ENCODE measurements around the gene HAUS3.
"Not testable (repeated sequence)": the region's sequence is repeated elsewhere in the genome, so short reads cannot be mapped to it uniquely, and the experiment has no call there.

HAUS3 gene

DNA sequence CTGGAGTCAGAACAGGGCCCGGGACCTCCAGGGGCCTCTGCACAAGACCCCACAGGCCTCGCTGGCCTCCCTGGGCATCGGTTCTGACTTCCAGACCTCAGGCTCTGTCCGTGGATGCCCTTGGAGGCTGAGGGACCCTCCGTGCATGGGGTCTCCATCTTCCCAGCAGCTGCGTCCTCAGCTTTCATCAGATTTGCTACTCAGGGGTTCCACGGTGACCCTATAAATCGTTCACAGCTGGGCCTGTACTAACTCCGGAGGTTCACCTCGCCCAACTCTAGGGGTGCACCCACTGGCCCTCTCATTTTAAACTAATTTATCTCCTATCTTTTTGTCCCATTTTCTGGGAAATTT, 33.1 kb upstream of the HAUS3 start:
- DNase-seq (ENCODE audit: low spot score): not testable (repeated sequence)

GRCh38 chr4:2274320-2275043, 32.6 kb upstream of the HAUS3 start:
- no peak for DNase-seq (ENCODE audit: low spot score)

- DNase-seq (ENCODE audit: low spot score): no peak
Measured at GRCh38 chr4:2273657-2274319, 31.9 kb upstream of the HAUS3 start.

DNA sequence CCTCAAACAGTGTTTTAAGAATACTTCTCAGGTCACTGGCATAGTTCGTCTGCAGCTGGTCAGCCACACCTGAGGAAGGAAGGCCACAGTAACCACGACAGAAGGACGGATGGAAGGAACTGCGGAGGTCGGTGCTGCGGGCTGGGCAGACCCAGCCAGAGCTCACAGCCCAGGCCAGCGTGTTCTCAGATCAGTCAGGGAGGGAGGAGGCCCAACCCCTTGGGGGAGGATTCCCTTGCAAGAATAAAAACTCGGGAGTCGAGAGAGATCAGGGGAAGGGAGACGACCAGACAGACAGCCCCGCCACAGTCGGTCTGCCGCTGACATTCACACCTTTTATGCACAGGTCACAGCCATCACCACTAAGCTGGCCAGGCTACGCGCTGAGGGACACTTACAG, 31.3 kb upstream of the HAUS3 start:
- no peak for DNase-seq (ENCODE audit: low spot score)

- no peak for DNase-seq (ENCODE audit: low spot score)
Measured at GRCh38 chr4:2272828-2273120, 30.9 kb upstream of the HAUS3 start.

DNA sequence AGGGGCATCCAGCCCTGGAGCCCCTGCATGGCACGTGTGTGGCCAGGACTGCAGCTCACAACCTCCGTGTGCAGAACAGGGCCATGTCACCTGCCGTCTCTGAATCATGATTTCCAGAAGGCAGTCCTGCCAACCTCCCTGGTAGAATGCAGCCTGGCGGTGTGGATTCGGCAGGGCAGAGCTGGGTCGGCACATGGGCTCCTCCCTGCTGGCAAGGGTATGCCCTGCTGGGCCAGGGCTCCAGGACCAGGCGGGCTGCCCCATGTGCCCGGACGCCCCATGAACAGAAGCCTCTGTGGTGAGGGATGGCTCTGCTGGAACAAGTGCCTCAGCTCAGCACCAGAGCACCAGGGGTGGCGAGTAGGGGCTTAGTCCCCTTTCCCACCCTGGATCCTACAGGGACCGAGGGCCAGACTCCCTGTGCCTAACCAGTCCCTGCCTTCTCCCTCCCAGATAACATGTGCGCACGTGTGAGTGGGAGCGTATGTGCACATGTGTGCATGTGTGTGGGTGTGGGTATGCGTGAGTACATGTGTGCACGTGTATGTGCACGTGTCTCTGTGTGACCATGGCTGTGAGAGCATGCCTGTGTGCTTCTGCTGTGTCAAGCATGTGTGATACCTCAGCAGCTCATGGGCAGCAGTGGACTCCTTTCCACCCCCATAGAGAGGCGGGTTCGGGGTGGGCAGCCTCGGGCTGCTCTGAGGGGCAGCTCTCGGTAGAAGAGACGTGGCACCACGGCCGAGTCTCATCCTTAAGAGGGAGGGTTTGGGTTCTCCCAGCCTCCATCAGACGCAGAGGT, 30.3 kb upstream of the HAUS3 start:
- no peak for DNase-seq (ENCODE audit: low spot score)

- no peak for DNase-seq (ENCODE audit: low spot score)
Measured at GRCh38 chr4:2271279-2272025, 29.5 kb upstream of the HAUS3 start.

DNA sequence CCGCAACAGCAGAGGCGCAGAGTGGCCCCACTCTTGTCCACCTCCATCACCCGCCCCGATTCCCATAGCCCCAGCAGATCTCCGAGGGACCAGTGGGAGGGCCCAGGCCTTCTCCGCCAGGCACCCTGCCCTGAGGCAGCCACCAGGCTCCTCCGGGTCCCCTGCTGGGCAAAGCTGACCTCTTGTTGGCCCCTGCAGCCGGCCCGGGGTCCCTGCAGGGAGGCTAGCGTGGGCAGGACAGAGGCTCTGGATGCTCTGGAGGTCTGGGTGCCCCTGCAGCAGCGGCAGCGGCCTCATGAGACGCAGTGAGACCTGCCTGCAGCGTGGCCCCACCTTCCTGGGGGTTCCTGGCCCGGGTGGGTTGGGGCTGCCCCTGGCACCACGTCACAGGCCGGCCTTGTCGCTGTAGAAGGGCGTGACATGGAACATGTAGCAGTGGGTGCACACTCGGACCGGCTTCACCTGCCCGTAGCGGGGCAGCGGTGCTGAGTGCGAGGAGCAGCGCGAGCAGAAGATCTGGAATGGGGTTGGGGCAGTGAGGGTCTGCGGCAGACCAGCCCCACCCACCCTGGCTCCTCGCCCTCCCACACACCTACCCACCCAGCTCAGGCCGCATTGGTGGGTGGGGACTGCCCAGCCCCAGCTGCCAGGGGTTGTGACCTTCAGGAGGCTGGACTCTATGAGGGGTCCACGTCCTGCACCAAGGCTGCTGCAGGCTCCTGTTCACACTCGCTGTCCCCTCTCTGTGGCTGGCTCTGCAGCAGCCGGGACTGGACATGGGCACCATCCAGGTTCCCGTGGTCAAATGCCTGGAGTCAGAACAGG, 28.6 kb upstream of the HAUS3 start:
- DNase-seq (ENCODE audit: low spot score): no peak

DNA sequence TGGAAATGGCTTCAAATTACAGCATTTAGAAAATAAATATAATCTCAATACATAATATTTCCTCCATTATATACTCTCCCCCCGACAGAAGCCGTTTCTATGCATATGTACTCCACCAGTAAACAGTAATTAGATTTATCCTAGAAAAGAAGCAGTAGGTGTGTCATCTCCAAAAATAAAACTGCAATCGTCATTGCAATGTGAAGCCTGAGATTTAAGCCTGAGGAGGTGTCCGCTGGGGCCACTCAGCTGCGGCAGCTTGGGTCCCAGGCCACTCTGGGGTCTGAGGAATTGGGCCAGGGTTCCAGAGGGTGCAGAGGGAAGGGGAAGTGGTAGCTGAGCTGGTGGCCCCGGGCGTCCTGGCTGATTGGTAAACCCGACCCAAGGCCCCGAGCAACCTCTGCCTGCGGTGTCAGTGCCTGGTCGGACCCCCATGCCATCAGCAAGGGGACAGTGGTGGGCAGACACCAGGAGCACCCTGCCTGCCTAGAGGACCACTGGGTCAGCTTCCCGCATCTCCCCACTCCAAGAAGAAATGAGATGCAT, 27.8 kb upstream of the HAUS3 start:
- DNase-seq (ENCODE audit: low spot score): no peak

GRCh38 chr4:2269206-2269531, 27.2 kb upstream of the HAUS3 start:
- DNase-seq (ENCODE audit: low spot score): no peak

- DNase-seq (ENCODE audit: low spot score): no peak
Measured at GRCh38 chr4:2268357-2269205, 26.7 kb upstream of the HAUS3 start.

- DNase-seq (ENCODE audit: low spot score): no peak
Measured at GRCh38 chr4:2267841-2268240, 25.9 kb upstream of the HAUS3 start.

- no peak for DNase-seq (ENCODE audit: low spot score)
Measured at GRCh38 chr4:2267320-2267811, 25.4 kb upstream of the HAUS3 start.

GRCh38 chr4:2266821-2267220, 24.9 kb upstream of the HAUS3 start:
- no peak for DNase-seq (ENCODE audit: low spot score)

DNA sequence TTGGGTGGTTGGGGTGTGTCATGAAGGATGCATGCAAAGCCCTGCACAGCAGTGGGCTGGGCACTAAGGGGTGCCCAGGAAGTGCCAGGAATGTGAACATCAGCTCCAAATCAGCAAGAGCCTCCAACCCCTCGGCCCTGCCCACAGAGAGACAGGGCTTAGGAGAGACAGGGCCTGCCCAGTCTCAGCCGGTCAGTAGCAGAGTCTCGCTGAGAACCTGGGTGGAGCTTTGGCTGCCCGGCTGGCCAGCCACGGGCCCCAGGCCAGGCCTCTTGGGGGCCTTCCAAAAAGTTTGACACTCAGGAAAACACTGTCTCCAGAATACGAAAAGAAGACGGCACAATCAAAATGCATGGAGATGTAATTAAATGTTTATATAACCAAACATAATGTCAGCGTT, 24.3 kb upstream of the HAUS3 start:
- DNase-seq (ENCODE audit: low spot score): no peak

DNA sequence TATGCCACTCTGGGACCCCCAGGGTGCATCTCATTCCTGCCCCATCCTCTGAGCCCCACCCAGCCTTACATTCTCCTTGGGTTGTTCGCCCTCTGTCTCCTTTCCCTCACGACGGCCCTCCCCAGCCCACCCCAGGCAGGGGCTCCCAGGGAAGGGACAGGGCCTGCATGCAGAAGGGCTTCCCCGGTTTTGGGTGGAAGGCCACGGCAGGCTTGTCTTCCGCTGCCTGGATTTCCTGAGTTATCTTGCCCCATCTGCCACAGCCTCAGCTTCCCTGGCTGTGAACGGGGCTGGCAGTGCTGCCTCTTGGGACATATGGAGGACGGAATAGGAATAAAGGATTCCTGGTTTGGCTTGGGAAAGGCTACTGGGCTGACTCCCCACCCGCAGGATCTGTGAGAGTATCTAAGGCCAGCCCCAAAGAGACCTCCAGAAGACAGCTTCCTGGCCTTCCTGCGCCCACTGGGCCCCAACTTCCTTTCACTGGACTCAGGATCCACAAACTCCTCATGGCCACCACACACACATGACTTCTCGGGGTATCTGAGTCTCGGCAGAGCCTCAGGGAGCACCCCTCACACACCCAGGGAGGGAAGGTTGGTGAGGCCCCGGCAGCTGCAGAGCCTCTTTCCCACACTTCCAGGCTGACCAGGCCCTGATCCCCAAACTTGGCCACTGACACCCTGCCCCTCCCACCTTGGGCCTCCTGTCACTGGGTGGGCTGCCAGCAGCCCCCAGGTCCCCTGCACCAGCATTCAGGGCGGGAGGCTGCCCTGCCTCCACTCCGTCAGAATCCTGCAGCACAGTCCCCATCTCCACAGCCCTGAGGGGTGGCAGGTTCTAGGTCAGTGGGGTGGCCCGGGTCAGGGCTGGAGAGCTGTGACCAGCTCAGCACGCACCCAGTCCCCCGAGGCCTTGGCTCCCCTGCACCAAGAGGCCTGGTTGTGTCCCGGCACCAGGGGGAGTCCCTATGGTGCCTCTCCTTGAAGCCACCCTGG, 23.5 kb upstream of the HAUS3 start:
- no peak for DNase-seq (ENCODE audit: low spot score)

DNA sequence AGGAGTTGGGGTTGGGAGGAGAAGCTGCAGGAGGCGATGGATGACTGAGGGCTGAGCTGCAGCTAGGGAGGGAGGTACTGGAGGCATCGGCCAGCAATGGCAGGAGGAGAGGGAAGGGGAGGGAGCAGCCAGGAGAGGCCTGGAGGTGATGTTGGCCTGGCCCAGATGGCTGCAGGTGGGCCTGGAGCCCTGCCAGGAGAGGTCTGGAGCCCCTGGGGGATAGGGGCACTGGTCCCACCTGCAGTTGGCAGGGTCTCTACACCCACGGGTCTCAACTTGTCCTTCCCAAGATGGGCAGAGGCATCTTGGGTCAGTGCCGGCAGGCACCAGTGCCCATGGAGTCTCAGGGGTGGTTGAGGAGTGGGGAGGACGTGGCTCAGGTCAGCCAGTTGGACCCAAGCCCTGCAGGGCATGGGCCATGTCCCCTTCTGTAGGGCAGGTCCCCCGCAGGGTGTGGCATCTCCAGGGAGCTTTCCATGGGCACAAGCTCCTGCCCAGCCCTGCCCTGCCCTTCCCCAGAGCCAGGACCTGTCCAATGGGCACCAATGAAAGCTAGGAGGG, 22.6 kb upstream of the HAUS3 start:
- no peak for DNase-seq (ENCODE audit: low spot score)

GRCh38 chr4:2263926-2264321, 22.0 kb upstream of the HAUS3 start:
- DNase-seq (ENCODE audit: low spot score): no peak

- DNase-seq (ENCODE audit: low spot score): no peak
Measured at GRCh38 chr4:2262944-2263250, 21.0 kb upstream of the HAUS3 start.
